ENCODE data around the gene SLC23A1.

- TF ChIP-seq CTCF (IDR thresholded peaks at IDR 0.05; ENCODE audit: low read length) (no peak), EZH2 (IDR thresholded peaks at IDR 0.05; ENCODE audit: borderline replicate concordance, low read length) (no peak)
Observed at GRCh38 chr5:139413963-139414362, 30.9 kb upstream of the SLC23A1 start.
